Measurements from ENCODE around the gene PTCHD1. TPM values are rescaled to one million over a fixed set of nuclear protein-coding genes. Genes with fewer than 3 reads are reported as not detected.

PTCHD1 gene
- not detected for polyA plus RNA-seq (2013, experiment 1 of 2; ENCODE audit: insufficient read length)
- not detected for polyA plus RNA-seq (2013, experiment 2 of 2; ENCODE audit: insufficient read length)

DNA sequence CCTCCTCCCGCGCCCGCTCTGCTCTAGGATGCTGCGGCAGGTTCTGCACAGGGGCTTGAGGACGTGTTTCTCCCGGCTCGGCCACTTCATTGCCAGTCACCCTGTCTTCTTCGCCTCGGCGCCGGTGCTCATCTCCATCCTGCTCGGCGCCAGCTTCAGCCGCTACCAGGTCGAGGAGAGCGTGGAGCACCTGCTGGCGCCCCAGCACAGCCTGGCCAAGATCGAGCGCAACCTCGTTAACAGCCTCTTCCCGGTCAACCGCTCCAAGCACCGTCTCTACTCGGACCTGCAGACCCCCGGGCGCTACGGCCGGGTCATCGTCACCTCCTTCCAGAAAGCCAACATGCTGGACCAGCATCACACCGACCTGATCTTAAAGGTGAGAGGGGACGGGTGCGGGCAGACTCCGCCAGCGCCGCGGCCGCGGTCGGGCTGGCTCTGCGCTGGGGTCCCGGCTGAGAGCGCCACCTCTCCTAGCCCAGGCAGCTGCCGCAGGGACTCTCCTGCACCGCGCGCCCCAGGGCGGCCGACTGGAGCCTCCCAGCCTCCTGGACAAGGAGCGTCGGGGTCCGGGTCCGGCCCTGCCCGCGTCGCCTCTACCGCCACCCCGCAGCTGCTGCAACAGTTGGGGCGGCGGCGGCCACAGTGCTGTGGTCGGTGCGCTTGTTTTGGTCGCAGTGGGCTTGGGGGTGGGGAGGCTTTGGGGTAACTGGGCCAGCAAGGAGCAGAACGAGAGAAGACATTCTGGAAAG is at the start of gene PTCHD1:
Gene PTCHD1 (plus strand): TSS at position 2 of the 752 bp plus-strand sequence. CDS start 27 bp downstream, at position 29.
- no peak for DNase-seq

DNA sequence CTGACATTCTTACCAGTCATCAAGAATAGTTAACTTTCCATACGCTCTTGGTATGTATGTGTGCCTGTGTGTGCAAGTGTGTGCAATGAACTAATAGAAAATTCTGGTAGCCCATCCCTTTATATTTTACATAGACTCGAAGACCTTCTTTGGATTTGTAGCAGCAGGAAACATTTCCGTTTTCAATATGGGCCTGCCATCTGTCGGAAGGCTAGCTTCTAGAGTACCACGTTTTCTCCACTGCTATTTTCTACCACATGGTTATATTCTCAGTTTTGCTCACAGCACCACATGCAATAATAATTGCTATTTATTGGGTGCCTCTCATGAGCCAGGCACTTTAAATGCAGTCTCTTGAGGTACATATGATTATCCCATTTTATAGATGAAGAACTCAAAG is 47.9 kb upstream of the PTCHD1 start:
- no peak for DNase-seq

DNA sequence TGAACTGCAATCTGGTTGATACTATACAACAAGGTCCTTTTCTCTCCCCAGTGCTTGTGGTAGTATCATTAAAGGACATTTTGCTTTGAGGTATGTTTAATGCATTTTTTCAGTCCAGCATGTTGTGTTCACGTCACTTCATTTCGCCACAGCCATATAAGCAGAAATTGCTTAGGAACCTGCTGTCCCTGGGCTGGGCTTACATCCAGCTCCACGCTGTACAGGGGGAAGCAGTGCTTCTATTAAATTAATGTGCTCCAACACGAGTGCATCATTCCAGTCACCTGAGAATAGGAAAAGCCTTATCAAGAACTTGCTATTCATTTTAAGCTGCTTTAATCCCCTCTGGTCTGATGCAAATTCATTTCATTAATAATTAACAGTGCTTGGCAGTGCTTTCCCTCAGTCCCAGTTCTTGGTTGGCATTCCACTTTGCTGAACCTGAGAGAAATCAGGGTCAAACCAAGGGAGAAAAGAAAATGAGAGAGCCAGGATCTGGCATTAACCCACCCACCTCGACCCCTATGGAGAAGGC is 47.4 kb upstream of the PTCHD1 start:
- no peak for DNase-seq

DNA sequence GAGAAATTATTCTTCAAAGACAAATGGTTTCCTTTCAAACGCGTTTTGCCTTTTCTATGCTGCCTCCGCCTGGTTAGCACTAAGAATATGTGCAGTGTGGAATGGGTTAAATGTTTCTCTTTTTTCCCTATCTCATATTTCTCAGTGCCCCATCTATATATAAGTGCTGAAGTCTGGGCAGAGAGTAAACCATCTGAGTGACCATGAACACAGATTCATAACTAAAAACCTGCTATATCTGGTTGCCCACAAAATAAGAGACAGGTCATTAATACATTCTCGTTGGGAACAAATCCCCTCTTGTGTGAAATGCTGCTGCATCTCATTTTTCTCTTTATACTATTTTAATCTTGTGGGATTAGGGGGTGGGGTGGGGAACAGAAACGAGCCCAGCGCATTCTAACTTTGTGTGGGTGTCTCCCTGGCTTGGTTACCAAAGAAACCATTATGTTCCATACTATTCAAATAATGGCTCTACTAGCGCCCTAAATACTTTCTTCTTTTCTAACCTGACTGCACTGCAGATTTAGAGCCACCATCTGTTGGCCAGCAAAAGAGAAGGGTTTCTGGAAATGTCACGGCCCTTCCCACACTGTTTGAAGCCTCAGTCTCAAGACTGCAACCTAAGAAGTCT is 42.2 kb upstream of the PTCHD1 start:
- DNase-seq, result no peak

DNA sequence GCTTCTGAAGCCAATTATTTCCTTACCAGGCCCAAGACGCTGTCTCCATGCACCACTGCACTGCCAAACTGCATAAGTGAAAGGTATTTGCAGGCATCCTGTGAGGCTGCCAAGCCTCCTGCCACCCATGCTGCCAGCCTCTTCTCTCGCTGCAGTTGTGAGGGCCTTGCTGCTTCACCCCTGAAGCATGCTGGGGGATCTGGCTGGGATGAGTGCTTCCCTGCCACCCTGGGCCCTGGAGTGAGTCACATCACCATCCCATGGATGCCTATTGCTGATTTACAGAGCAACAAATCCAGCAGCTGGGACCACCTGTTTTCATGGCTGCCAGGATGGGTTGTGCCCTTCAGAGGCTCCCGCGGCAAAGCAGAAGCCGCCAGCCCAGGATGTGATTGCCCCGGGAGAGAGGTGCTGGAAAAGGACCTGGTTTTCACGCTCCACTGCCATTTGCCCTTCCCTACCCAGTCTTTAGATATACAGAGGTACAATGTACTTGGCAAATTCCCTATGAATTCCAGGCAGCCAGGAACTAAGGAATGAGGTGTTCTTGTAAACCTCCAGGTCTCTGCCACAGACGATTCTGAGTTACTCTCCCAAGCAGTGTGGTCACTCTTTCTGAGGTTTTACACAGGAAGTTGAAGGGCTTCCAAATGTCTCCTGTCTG is 41.5 kb upstream of the PTCHD1 start:
- no peak for DNase-seq

DNA sequence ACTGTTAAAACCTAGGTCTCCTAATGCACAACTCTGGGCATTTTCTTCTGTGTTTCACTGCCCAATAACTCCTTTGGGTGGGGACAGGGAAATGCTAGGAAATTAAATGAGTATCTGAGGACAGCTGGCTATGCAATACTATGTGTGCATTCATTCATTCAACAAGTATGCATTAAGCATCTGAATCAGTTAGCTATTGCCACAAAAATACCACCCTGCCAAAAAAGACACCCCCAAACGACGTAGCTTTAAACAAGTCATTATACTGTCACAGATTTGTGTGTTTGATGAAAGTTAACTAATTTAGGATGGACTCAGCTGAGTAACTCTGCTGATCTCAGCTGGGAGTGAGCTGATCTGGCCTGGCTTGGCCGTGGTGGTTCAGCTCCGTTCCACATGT is 29.8 kb upstream of the PTCHD1 start:
- no peak for DNase-seq

DNA sequence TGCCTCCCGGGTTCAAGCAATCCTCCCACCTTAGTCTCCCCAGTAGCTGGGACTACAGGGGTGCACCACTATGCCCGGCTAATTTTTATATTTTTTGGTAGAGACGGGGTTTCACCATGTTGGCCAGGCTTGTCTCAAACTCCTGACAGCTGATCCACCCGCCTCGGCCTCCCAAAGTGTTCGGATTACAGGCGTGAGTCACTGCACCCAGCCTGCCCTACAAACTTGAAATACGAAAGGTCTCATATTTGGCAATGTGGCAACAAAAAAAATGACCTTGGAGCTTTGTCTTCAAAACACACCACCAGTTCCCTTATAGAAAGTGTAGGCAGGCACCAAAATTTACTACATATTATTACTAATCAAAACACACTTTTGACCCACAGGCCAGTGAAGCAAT is 22.9 kb upstream of the PTCHD1 start:
- DNase-seq, result no peak

DNA sequence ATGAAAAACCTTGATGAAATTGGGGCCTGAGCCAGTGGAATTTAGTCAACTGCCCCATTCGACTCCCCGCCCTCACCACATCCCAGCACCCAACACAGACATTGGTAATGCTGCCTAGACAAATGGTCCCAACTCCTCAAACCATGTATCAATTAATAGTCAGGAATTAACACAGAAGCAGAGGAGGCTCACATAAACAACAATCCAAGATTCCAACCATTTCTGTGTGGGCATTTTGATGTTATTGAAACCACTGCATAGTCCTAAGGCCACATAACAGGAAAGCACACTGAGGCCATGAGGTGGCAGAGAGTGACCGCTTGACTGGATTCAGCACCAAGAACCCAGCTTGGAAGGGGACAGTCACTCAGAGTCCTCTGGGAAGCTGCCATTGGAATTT is 22.5 kb upstream of the PTCHD1 start:
- DNase-seq, result no peak

DNA sequence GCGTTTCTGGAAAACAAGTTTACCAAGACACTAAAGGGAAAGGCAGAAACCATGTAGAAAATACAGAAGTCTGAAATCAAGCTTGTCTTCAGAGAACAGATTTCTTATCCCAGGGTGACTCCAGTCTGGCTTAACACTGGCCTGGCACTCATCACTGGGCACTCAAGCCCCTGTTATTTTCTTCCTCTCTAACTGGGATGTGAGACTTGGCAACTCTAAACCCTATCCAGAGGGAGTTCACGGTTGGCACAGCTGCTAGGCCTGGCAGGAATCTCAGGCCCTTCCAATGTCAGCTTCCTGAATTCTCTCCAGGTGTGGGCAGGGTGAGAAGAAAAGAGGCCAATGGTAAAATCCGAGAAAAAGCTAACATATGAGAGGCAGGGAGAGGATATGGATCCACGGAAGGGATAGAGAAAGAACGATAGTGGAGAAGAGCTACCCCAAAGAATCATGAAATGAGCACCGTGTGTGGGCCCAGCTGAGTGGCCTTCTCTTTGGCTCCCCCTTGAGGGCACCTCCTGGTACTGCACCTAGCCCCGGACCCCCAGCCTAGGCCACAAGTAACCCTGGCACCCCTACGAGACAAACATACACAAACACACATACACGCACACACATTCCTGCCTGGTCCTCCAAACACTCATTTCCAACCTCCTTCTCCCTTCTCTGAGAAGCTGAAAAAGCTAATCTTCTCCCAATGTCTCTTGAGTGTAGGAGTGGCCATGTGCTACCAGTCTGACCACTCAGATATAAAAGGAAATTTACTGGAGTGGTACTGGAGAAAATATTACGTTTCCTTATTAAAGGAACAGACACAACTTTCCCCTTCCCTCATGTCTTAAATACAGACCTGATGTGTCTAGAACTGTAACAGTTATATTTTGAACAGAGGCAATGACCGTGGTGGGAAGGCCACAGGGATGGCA is 16.6 kb upstream of the PTCHD1 start:
- DNase-seq, result no peak

DNA sequence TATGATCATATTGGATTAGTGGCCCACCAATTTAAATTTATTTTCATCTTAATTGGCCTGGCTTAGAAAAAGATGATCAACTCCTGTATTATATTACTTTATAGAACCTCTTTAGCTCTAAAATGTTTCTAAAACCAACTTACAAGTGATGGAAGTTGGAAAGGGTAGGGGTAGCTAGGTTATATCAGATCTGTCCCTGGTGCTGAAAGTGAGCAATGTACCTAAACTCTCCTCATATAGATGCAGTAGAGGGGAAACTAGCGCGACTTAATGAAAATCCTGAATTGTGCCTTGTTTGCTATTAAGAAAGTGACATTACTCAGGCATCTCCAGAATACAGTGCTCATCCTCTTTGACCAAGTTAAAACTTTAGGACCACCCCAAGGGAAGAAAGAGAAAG is 7.5 kb upstream of the PTCHD1 start:
- no peak for DNase-seq

DNA sequence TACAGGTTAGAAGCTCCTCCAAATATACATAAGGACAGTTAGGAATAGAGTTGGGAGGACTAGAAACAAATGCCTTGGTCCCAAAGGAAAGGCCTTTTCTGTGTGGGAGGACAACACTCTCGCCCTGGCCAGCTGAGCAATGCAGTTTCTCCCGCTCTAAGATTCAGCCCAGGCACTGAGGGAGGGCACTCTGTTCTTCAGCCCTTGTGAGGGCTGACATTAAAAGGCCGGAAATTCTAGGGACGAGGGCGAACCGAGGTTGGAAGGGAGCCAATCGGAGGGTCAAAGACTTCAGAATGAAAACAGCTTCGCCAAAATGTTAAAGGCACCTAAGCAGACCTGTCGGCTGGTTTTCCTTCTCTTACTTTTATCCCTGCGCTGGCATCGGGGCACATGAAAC is 2.9 kb upstream of the PTCHD1 start:
- DNase-seq, result no peak

DNA sequence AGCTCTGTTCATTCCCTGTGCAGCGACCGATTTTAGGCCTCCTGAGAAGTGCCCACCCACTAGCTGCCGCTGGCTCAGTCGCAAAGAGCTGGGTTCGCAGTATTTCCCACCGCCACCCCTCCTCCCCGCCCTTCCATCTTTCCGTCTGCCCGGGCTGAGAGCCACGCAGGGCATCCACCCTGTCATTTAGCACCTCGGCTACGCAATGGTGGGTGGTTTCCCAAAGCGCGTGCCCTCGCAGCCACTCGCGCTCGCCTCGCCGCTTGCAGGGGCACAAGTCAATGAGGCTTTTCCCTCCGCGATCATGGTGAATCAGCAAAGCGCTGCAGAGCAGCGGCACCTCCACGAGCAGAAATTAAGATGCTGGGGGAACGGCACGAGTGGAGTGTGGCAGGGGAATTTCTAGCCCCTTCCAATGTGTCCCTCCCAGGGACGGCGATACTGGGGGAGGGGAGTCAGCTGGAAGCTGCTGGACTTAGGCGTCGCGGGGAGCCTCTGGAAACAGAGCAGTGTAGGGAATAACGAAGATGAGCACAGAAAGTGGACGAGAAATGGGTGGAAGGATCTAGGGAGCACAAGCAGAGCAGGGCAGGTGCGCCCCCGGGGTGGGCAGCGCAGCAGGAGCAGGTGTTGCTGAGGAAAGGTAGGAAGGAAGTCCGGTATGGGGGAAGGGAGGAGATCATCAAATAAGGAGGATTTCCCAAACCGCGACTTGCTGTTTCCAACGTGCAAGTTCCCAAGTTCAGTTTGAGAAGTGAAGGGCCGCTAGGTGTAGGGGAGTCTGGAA is 2.4 kb upstream of the PTCHD1 start:
- DNase-seq, result no peak

DNA sequence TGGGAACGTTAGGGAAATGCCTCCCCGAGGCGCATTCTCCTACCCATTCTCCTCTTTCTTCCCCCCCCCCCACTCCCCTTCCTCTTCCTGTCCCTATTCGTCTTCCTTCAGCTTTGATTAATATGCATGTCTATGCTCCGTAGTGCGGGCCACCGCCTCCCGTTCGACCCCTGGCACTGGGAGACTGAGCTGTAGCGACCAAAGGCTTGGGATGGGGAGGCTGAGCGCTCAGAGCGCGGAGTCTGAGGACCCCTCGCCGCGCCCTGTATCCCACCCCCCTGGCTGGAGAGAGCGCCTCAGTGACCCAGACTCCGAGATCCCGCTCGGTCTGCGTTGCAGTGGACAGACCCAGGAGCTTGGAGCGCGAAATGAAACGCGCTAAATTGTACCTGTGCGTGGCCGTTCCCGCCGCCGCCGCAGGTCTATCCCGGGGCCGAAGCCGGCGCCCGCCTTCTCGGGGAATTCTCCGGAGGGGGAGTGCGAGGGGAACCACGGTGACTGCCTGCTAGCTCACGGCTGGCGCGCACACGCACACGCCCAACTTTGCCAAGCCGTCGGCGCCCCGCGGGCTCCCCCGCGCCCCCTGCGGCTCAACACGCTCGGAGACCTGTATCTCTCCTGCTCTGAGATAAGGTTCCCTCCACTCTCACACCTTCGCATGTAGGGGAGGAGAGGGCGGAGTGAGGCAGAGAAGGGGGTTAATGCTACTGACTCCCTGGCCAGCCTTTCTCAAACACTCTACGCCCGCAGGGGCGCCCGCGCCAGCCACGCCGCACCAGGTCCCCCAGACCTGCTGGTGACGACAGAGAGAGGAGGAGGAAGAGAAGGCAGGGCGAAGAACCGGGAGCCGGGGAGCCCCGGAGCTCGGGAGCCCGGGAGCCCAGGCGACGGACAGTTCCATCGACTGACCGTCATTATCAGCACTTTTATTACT is 1.5 kb upstream of the PTCHD1 start:
- DNase-seq, result no peak

DNA sequence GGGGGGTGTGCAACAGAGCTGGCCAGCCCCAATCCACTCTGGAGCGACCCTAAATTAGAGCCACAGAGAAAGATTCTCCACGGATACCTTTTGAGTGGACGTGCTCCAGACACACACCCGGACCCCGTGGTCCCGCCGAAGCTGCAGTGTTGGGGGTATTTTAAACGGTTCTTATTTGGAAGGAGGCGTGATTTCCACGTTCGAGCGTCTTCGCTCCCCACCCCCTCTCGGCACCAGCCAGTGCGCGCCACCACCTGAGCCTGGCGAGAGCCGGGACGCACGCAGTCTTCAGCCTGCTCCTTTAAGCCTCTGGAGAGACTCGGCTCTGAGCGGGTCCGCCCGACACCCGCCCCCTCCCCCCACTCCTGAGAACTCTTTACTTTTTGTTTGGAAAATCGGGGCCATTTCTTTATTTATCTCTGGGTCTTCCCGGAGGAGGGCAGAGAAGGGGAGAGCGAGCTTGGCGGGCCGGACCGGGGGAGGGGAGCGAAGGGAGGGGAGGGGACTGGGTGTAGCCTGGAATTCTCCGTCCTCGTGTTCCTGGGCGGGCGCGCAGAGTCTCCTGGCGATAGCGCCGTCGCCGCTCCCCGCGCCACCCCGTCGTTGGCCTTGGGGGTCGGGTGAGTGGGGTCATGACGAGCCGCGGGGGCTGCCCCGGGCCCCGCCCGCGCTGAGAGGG is 668 bp upstream of the PTCHD1 start:
- DNase-seq, result no peak

DNA sequence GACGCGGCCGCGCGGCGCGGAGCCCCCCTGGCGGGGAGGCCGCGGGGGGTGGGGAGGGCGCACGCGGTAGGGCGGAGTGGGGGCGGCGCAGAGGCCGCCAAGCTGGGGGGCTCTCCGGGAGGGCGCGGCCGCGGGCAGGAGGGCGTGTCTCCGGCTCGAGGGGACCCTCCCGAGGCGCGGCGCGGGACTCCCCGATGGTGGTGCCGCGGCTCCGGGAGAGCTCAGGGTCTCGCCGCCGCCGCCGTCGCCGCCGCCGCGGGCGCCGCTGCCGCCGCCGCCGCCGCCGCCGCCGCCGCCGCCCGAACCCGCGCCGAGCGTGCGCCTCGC is 165 bp upstream of the PTCHD1 start:
- DNase-seq, result no peak

DNA sequence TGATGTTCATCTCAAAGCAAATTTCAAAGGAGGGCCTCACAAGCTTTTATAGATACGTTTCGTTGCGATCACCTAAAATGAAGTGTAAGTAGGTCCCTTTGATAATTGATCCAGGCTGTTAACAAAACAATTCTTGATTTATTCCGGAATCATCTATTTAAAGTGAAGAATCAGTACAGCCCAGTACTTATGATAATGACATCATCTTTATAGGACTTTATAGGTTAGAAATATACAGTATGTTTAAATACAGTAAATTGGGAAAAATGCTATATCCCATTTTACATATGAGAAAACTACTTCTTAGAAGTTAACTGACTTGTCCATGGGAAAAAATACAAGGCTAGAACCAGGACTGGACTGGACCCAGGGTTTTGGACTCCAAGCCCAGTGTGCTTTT is 3.7 kb downstream of the PTCHD1 start:
- no peak for DNase-seq

DNA sequence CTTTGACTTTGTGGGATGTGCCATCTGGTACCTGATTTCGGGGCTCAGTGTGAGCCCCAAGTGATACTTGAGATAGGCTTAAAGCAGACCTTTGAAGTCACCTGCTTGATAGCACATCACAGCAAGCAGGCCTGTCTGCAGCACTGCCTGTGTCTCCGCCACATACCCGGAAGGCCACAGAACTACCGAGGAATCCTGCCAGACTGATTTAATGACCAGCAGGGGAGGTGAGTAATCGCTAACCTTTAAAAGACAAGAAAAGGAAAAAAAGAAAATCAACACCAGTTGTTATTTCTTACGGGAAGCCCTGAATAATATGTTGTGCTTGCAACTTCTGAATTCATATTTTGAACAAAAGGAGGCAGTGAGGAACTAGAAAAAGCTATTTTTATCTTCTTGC is 6.8 kb downstream of the PTCHD1 start:
- peak; percentile 6 for DNase-seq

DNA sequence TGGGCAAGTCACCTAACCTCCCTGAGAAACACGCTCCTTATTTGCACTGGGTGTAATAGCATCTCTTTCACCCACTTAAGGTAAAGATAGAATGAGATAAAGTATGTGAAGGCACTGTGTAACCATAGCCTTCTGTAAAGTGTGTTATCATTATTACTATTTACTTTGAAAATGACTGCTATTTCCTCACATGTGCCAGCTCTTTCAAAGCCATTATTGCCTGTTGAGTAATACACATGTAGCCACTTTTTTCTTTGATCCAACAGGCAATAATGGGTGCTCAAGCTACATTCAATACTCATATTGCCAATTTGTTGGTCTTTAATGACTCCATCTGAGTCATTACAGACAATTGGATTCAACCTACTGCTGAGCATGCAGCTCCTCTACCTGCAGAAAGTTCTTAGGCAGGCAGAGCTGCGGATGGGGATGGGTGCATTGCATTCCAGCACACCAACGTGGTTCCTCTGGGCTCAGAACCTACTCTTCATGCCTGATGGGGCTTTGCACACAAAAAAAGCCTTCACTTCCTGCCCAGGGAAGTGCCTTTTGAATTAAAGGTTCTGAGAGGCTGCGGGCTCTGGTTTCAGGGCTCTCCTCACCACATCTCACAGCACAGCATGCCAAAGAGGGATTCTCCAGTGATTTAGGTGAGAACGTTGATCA is 9.7 kb downstream of the PTCHD1 start:
- no peak for DNase-seq

DNA sequence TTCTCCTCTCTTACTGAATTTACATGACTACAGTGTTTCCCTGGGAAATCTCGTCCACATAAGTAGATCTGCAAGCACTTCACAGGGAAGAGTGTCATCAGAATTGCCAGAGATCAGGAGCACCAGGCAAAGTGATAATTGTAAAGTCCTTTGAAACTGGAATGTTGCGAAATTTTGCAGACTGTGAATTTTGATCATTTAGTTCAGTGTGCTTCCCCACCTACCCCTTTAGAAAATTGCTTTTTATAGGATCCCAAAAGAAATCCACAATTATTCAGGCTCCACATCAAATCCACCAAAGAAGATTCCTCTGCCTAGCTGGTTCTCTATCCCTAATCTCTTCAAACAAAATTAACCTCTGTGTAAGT is 10.2 kb downstream of the PTCHD1 start:
- no peak for DNase-seq

Data from fibroblast of skin of abdomen (primary cell).